ENCODE results near the gene MAD2L1.

DNA sequence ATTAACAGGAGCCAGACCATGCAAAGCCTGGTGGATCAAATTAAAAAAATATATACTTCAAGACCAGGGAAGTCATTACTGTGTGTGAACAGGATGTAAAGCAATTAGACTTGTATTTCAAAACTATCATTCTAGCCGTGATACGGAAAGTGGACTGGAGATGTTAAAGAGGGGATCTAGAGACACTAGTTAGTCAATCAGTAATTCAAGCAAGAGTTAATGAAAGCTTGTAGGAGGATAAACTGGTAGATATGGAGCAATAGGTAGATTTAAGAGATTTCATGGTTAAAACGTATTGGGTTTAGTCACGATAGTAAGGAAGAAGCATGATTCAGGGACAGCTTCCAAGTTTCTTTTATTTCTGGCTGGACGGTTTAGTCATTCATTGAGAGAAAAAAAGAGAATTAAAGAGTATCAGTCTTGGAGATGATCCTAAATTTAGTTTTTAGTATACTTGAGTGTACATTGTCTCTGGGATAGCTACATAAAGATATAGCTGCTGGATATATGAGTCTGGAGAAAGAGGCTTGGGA lies 3.9 kb downstream of the MAD2L1 start:
- TF ChIP-seq POLR2A (IDR thresholded peaks at IDR 0.05), result no peak
- TF ChIP-seq, protein P1, sequence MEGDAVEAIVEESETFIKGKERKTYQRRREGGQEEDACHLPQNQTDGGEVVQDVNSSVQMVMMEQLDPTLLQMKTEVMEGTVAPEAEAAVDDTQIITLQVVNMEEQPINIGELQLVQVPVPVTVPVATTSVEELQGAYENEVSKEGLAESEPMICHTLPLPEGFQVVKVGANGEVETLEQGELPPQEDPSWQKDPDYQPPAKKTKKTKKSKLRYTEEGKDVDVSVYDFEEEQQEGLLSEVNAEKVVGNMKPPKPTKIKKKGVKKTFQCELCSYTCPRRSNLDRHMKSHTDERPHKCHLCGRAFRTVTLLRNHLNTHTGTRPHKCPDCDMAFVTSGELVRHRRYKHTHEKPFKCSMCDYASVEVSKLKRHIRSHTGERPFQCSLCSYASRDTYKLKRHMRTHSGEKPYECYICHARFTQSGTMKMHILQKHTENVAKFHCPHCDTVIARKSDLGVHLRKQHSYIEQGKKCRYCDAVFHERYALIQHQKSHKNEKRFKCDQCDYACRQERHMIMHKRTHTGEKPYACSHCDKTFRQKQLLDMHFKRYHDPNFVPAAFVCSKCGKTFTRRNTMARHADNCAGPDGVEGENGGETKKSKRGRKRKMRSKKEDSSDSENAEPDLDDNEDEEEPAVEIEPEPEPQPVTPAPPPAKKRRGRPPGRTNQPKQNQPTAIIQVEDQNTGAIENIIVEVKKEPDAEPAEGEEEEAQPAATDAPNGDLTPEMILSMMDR (IDR thresholded peaks at IDR 0.05), result no peak
- TF ChIP-seq EP300 (IDR thresholded peaks at IDR 0.05; ENCODE audit: low read depth), result no peak
- no peak for TF ChIP-seq POLR2AphosphoS5 (IDR thresholded peaks at IDR 0.05)

Measured in transverse colon (tissue), 4 donors.